Measurements from ENCODE around the gene PPP2R2B.
"Not testable (repeated sequence)": the region's sequence is repeated elsewhere in the genome, so short reads cannot be mapped to it uniquely, and the experiment has no call there.

PPP2R2B gene

GRCh38 chr5:146652547-146652946 is 226.0 kb downstream of the PPP2R2B start:
- DNase-seq (ENCODE audit: low read depth in 2 of 2), result no peak

GRCh38 chr5:146647656-146648199 is 230.8 kb downstream of the PPP2R2B start:
- no peak for DNase-seq (ENCODE audit: low read depth in 2 of 2)

GRCh38 chr5:146646441-146646840 is 232.1 kb downstream of the PPP2R2B start:
- no peak for DNase-seq (ENCODE audit: low read depth in 2 of 2)

- no peak for DNase-seq (ENCODE audit: low read depth in 2 of 2)
These were observed 233.2 kb downstream of the PPP2R2B start for GRCh38 chr5:146645342-146645741.

GRCh38 chr5:146644831-146645230 is 233.7 kb downstream of the PPP2R2B start:
- no peak for DNase-seq (ENCODE audit: low read depth in 2 of 2)

GRCh38 chr5:146643776-146644175 is 234.8 kb downstream of the PPP2R2B start:
- no peak for DNase-seq (ENCODE audit: low read depth in 2 of 2)

- no peak for DNase-seq (ENCODE audit: low read depth in 2 of 2)
These were observed 236.1 kb downstream of the PPP2R2B start for GRCh38 chr5:146642410-146642809.

GRCh38 chr5:146641941-146642340 is 236.6 kb downstream of the PPP2R2B start:
- DNase-seq (ENCODE audit: low read depth in 2 of 2), result no peak

GRCh38 chr5:146640285-146640896 is 238.2 kb downstream of the PPP2R2B start:
- no peak for DNase-seq (ENCODE audit: low read depth in 2 of 2)

- no peak for DNase-seq (ENCODE audit: low read depth in 2 of 2)
These were observed 243.1 kb downstream of the PPP2R2B start for GRCh38 chr5:146635443-146635842.

- no peak for DNase-seq (ENCODE audit: low read depth in 2 of 2)
These were observed 245.2 kb downstream of the PPP2R2B start for GRCh38 chr5:146633323-146633764.

GRCh38 chr5:146632620-146633322 is 245.8 kb downstream of the PPP2R2B start:
- no peak for DNase-seq (ENCODE audit: low read depth in 2 of 2)

- no peak for DNase-seq (ENCODE audit: low read depth in 2 of 2)
These were observed 248.1 kb downstream of the PPP2R2B start for GRCh38 chr5:146630472-146630871.

GRCh38 chr5:146628950-146629349 is 249.6 kb downstream of the PPP2R2B start:
- DNase-seq (ENCODE audit: low read depth in 2 of 2), result no peak

- no peak for DNase-seq (ENCODE audit: low read depth in 2 of 2)
These were observed 251.6 kb downstream of the PPP2R2B start for GRCh38 chr5:146626936-146627335.

- no peak for DNase-seq (ENCODE audit: low read depth in 2 of 2)
These were observed 254.4 kb downstream of the PPP2R2B start for GRCh38 chr5:146624179-146624578.

GRCh38 chr5:146623666-146624065 is 254.9 kb downstream of the PPP2R2B start:
- DNase-seq (ENCODE audit: low read depth in 2 of 2), result no peak

GRCh38 chr5:146623009-146623408 is 255.5 kb downstream of the PPP2R2B start:
- DNase-seq (ENCODE audit: low read depth in 2 of 2), result no peak

- no peak for DNase-seq (ENCODE audit: low read depth in 2 of 2)
These were observed 256.2 kb downstream of the PPP2R2B start for GRCh38 chr5:146622391-146622790.

GRCh38 chr5:146620669-146621051 is 257.9 kb downstream of the PPP2R2B start:
- DNase-seq (ENCODE audit: low read depth in 2 of 2), result no peak

GRCh38 chr5:146620031-146620668 is 258.4 kb downstream of the PPP2R2B start:
- DNase-seq (ENCODE audit: low read depth in 2 of 2), result no peak

GRCh38 chr5:146618434-146618833 is 260.1 kb downstream of the PPP2R2B start:
- no peak for DNase-seq (ENCODE audit: low read depth in 2 of 2)

GRCh38 chr5:146609731-146610130 is 268.8 kb downstream of the PPP2R2B start:
- DNase-seq (ENCODE audit: low read depth in 2 of 2), result not testable (repeated sequence)
